Vagina (tissue), 2 donors: ENCODE results near the gene KAZN. TPM values are rescaled to one million over a fixed set of nuclear protein-coding genes. Genes with fewer than 3 reads are reported as not detected.

Source experiments
- DNase-seq, 2 donors: peaks; one replicate each; pipeline ENCODE4 v3.0.0-alpha.2; 2017; ENCODE audit errors: extremely low spot score in 2 of 2
- H3K27ac ChIP-seq: fragments of 200-600 bp; sonication (generic); one replicate; pipeline ENCODE4 v1.5.1; 2019
- H3K27me3 ChIP-seq: fragments of 200-600 bp; sonication (generic); one replicate; pipeline ENCODE4 v1.5.1; 2019
- H3K36me3 ChIP-seq, 2 donors: fragments of 200-600 bp; sonication (generic); one replicate each; pipeline ENCODE4 v1.5.1; 2017 to 2019
- H3K4me1 ChIP-seq: fragments of 200-600 bp; sonication (generic); one replicate; pipeline ENCODE4 v1.5.1; 2019
- H3K4me3 ChIP-seq, 2 donors: fragments of 200-600 bp; sonication (generic); 1 replicate in 1 of 2; 2 replicates in 1 of 2; pipeline ENCODE4 v1.5.1; 2016 to 2019
- H3K9me3 ChIP-seq: fragments of 200-600 bp; sonication (generic); one replicate; pipeline ENCODE4 v1.5.1; 2019
- CTCF ChIP-seq, 3 experiments: fragments of 450-650 bp in 2 of 3; fragments of 200-600 bp in 1 of 3; sonication (generic) in 1 of 3; IDR thresholded peaks; one replicate each; pipeline ENCODE4 v1.5.1; 2017 to 2019; ENCODE audit warnings: antibody characterized with exemption in 3 of 3, mild to moderate bottlenecking in 2 of 3, moderate library complexity in 2 of 3
- POLR2A ChIP-seq, 2 donors: fragments of 450-650 bp; IDR thresholded peaks; one replicate each; pipeline ENCODE4 v1.6.1; 2017; ENCODE audit warnings: antibody characterized with exemption in 2 of 2, mild to moderate bottlenecking in 2 of 2, moderate library complexity in 2 of 2
- POLR2AphosphoS5 ChIP-seq, 2 donors: sonication (generic); formaldehyde crosslinking; IDR thresholded peaks; one replicate each; pipeline ENCODE4 v1.9.0; 2017; ENCODE audit warnings: antibody characterized with exemption in 2 of 2, mild to moderate bottlenecking in 2 of 2, low read depth in 1 of 2; ENCODE audit not compliant: insufficient read depth in 1 of 2
- intact Hi-C: fragments of 100-400 bp; cut with DNase I; formaldehyde crosslinking; loops from one replicate; pipeline ENCODE4 v1.15.1; 2023
- total RNA-seq: library from RNA; depleted of rRNA; stranded (reverse); fragments of >200 nt; gene quantifications from one replicate; pipeline ENCODE4 v1.2.3, GENCODE V29; 2016

KAZN gene
- total RNA-seq, 1 donor from 2014 or later = 29.5 TPM

GRCh38 chr1:14689996-14690615 is 91.6 kb downstream of the KAZN start:
- Histone ChIP-seq H3K9me3 (no peaks in the 10 kb centered on the region), H3K4me3 (no peak overlapping the region), H3K27me3 (no peaks in the 10 kb centered on the region), H3K36me3 (no peaks in the 10 kb centered on the region), H3K4me1 (peaks cover 5% of the 10 kb centered on the region), H3K27ac (peak overlapping the region; percentile 56)
- no peak for DNase-seq
- intact Hi-C loops = no loop called here
- peak in 1 of 2 donors; percentile 21 for TF ChIP-seq POLR2AphosphoS5 (IDR thresholded peaks at IDR 0.05; ENCODE audit: insufficient read depth in 1 of 2, low read depth in 1 of 2)
- no peak for TF ChIP-seq CTCF (IDR thresholded peaks at IDR 0.05)

- TF ChIP-seq POLR2AphosphoS5 (IDR thresholded peaks at IDR 0.05; ENCODE audit: insufficient read depth in 1 of 2, low read depth in 1 of 2) (no peak), CTCF (IDR thresholded peaks at IDR 0.05) (no peak), POLR2A (IDR thresholded peaks at IDR 0.05) (no peak)
- Histone ChIP-seq H3K27ac (no peak overlapping the region), H3K4me3 (no peak overlapping the region), H3K27me3 (no peaks in the 10 kb centered on the region), H3K9me3 (no peaks in the 10 kb centered on the region), H3K36me3 (no peaks in the 10 kb centered on the region), H3K4me1 (peaks cover 5% of the 10 kb centered on the region)
- intact Hi-C loops = no loop called here
- DNase-seq = no peak
Measured at GRCh38 chr1:14693949-14694348, 95.5 kb downstream of the KAZN start.

GRCh38 chr1:14694589-14694988 is 96.1 kb downstream of the KAZN start:
- Histone ChIP-seq H3K36me3 (no peaks in the 10 kb centered on the region), H3K27ac (no peak overlapping the region), H3K4me1 (peaks cover 4% of the 10 kb centered on the region), H3K4me3 (no peak overlapping the region), H3K9me3 (no peaks in the 10 kb centered on the region), H3K27me3 (no peaks in the 10 kb centered on the region)
- DNase-seq = no peak
- TF ChIP-seq POLR2AphosphoS5 (IDR thresholded peaks at IDR 0.05; ENCODE audit: insufficient read depth in 1 of 2, low read depth in 1 of 2) (no peak), POLR2A (IDR thresholded peaks at IDR 0.05) (no peak), CTCF (IDR thresholded peaks at IDR 0.05) (no peak)
- intact Hi-C loops = no loop called here

GRCh38 chr1:14696761-14697160 is 98.3 kb downstream of the KAZN start:
- Histone ChIP-seq H3K36me3 (no peaks in the 10 kb centered on the region), H3K27ac (no peak overlapping the region), H3K9me3 (no peaks in the 10 kb centered on the region), H3K4me3 (no peak overlapping the region), H3K4me1 (peaks cover 8% of the 10 kb centered on the region), H3K27me3 (no peaks in the 10 kb centered on the region)
- DNase-seq = no peak
- intact Hi-C loops = no loop called here
- no peak for TF ChIP-seq POLR2AphosphoS5 (IDR thresholded peaks at IDR 0.05; ENCODE audit: insufficient read depth in 1 of 2, low read depth in 1 of 2)
- TF ChIP-seq CTCF (IDR thresholded peaks at IDR 0.05) = no peak
- no peak for TF ChIP-seq POLR2A (IDR thresholded peaks at IDR 0.05)

GRCh38 chr1:14697353-14697752 is 98.9 kb downstream of the KAZN start:
- Histone ChIP-seq H3K9me3 (no peaks in the 10 kb centered on the region), H3K27ac (no peak overlapping the region), H3K4me3 (no peak overlapping the region), H3K36me3 (no peaks in the 10 kb centered on the region), H3K27me3 (no peaks in the 10 kb centered on the region), H3K4me1 (peaks cover 8% of the 10 kb centered on the region)
- TF ChIP-seq POLR2A (IDR thresholded peaks at IDR 0.05) (no peak), POLR2AphosphoS5 (IDR thresholded peaks at IDR 0.05; ENCODE audit: insufficient read depth in 1 of 2, low read depth in 1 of 2) (no peak), CTCF (IDR thresholded peaks at IDR 0.05) (no peak)
- intact Hi-C loops = no loop called here
- no peak for DNase-seq
